GM19193 (cell line): ENCODE measurements around the gene NKAIN1.

ENCODE experiments used
- POLR2A ChIP-seq: IDR thresholded peaks from 4 replicates; pipeline ENCODE4 v1.6.1; 2011; ENCODE audit not compliant: insufficient read depth, insufficient read length; ENCODE audit errors: extremely low read depth

Gene NKAIN1

GRCh38 chr1:31239653-31240241, at the start of gene NKAIN1:
Gene NKAIN1 (minus strand): TSS chr1:31239887. CDS start chr1:31239547, 340 bp downstream.
- no peak for TF ChIP-seq POLR2A

- TF ChIP-seq POLR2A, result no peak
Measured at GRCh38 chr1:31289021-31289420, 49.3 kb upstream of the NKAIN1 start.

GRCh38 chr1:31273619-31274018, 33.9 kb upstream of the NKAIN1 start:
- TF ChIP-seq POLR2A, result no peak

- no peak for TF ChIP-seq POLR2A
Measured at GRCh38 chr1:31272369-31272768, 32.7 kb upstream of the NKAIN1 start.

- no peak for TF ChIP-seq POLR2A
Measured at GRCh38 chr1:31266547-31266946, 26.9 kb upstream of the NKAIN1 start.

GRCh38 chr1:31264790-31265386, 25.2 kb upstream of the NKAIN1 start:
- no peak for TF ChIP-seq POLR2A

- no peak for TF ChIP-seq POLR2A
Measured at GRCh38 chr1:31263408-31263807, 23.7 kb upstream of the NKAIN1 start.

GRCh38 chr1:31261916-31262315, 22.2 kb upstream of the NKAIN1 start:
- no peak for TF ChIP-seq POLR2A

- no peak for TF ChIP-seq POLR2A
Measured at GRCh38 chr1:31259746-31260145, 20.1 kb upstream of the NKAIN1 start.

GRCh38 chr1:31258581-31258980, 18.9 kb upstream of the NKAIN1 start:
- TF ChIP-seq POLR2A, result no peak

- no peak for TF ChIP-seq POLR2A
Measured at GRCh38 chr1:31257213-31257612, 17.5 kb upstream of the NKAIN1 start.

GRCh38 chr1:31249854-31250253, 10.2 kb upstream of the NKAIN1 start:
- TF ChIP-seq POLR2A, result no peak

- no peak for TF ChIP-seq POLR2A
Measured at GRCh38 chr1:31248276-31248675, 8.6 kb upstream of the NKAIN1 start.

GRCh38 chr1:31244326-31244725, 4.6 kb upstream of the NKAIN1 start:
- TF ChIP-seq POLR2A, result no peak

GRCh38 chr1:31243501-31244286, 4.0 kb upstream of the NKAIN1 start:
- TF ChIP-seq POLR2A, result no peak

- no peak for TF ChIP-seq POLR2A
Measured at GRCh38 chr1:31241321-31241720, 1.6 kb upstream of the NKAIN1 start.

GRCh38 chr1:31238986-31239613, 587 bp downstream of the NKAIN1 start:
- no peak for TF ChIP-seq POLR2A

GRCh38 chr1:31238612-31238985, 1.1 kb downstream of the NKAIN1 start:
- TF ChIP-seq POLR2A, result no peak
